NT2/D1 (cell line): Measurements from ENCODE around the gene TJP1.
"Not testable (repeated sequence)": the region's sequence is repeated elsewhere in the genome, so short reads cannot be mapped to it uniquely, and the experiment has no call there.

Source experiments
- SUZ12 ChIP-seq: IDR thresholded peaks from 2 replicates; pipeline ENCODE4 v1.6.1; 2011; ENCODE audit not compliant: insufficient read length, insufficient read depth; ENCODE audit errors: extremely low read depth
- YY1 ChIP-seq: IDR thresholded peaks from 2 replicates; pipeline ENCODE4 v1.6.1; 2011; ENCODE audit not compliant: insufficient read length, insufficient read depth
- ZNF274 ChIP-seq: IDR thresholded peaks from 2 replicates; pipeline ENCODE4 v1.6.1; 2011; ENCODE audit warnings: mild to moderate bottlenecking, low read depth, low read length

- not testable (repeated sequence) for TF ChIP-seq SUZ12, ZNF274, YY1
Observed at GRCh38 chr15:29817455-29817854, 4.8 kb downstream of the TJP1 start.
